OCI-LY7 (cell line): ENCODE results near the gene CNTF. TPM values are rescaled to one million over a fixed set of nuclear protein-coding genes. Genes with fewer than 3 reads are reported as not detected.

Experiments
- BruUV-seq: library from RNA; stranded (reverse); fragments of 400-500 nt; replicated peaks from 2 replicates; lab custom pipeline; 2021; lab: Mats Ljungman, UMichigan
- CTCF ChIA-PET: fragments of 300-600 bp; sonication (Branson Sonifier 250); formaldehyde crosslinking; loops from one replicate; lab custom pipeline; 2022; ENCODE audit warnings: antibody characterized with exemption; ENCODE audit not compliant: unreplicated experiment; lab: Charles Lee
- POLR2A ChIA-PET: fragments of 300-600 bp; sonication (Branson Sonifier 250); formaldehyde crosslinking; loops from one replicate; lab custom pipeline; 2022; ENCODE audit warnings: antibody characterized with exemption; lab: Charles Lee
- DNase-seq: peaks from one replicate; pipeline ENCODE4 v3.0.0-alpha.2; 2015; ENCODE audit warnings: low spot score
- H2AFZ ChIP-seq: fragments of 200-600 bp; sonication (generic), shearing (Covaris generic); 2 replicates; pipeline ENCODE4 v1.6.1; 2014; ENCODE audit warnings: mild to moderate bottlenecking, antibody characterized with exemption, low read length, moderate library complexity
- H3K27ac ChIP-seq: fragments of 200-600 bp; sonication (generic); 2 replicates; pipeline ENCODE4 v1.5.1; 2014; ENCODE audit warnings: mixed run types, low read depth, mild to moderate bottlenecking, moderate library complexity, low read length, inconsistent platforms; ENCODE audit not compliant: poor library complexity, severe bottlenecking
- H3K36me3 ChIP-seq: fragments of 200-600 bp; sonication (generic); 2 replicates; pipeline ENCODE4 v1.6.1; 2014; ENCODE audit warnings: mild to moderate bottlenecking, antibody characterized with exemption, low read length, moderate library complexity, mixed read lengths; ENCODE audit not compliant: insufficient read depth
- H3K4me1 ChIP-seq: fragments of 200-600 bp; sonication (generic); 2 replicates; pipeline ENCODE4 v1.5.1; 2014; ENCODE audit warnings: mild to moderate bottlenecking, low read length; ENCODE audit not compliant: insufficient read depth, poor library complexity, severe bottlenecking
- H3K4me2 ChIP-seq: fragments of 200-600 bp; sonication (generic); 2 replicates; pipeline ENCODE4 v1.6.1; 2014; ENCODE audit warnings: mild to moderate bottlenecking, low read length
- H3K4me3 ChIP-seq: fragments of 200-600 bp; sonication (generic); 2 replicates; pipeline ENCODE4 v1.5.1; 2014; ENCODE audit warnings: mild to moderate bottlenecking, low read depth, low read length; ENCODE audit not compliant: poor library complexity, severe bottlenecking
- H3K79me2 ChIP-seq: fragments of 200-600 bp; sonication (generic); 2 replicates; pipeline ENCODE4 v1.6.1; 2016; ENCODE audit warnings: low read depth, mild to moderate bottlenecking, low read length, moderate library complexity, mixed read lengths; ENCODE audit not compliant: insufficient read depth
- H3K9me2 ChIP-seq: fragments of 200-600 bp; sonication (generic); 2 replicates; pipeline ENCODE4 v1.6.1; 2016; ENCODE audit warnings: mild to moderate bottlenecking, low read length, mixed read lengths; ENCODE audit not compliant: insufficient read depth
- H3K9me3 ChIP-seq: fragments of 200-600 bp; sonication (generic); 2 replicates; pipeline ENCODE4 v1.6.1; 2014; ENCODE audit warnings: mild to moderate bottlenecking, mixed run types, low read length, mixed read lengths
- H4K20me1 ChIP-seq: fragments of 200-600 bp; sonication (generic); 2 replicates; pipeline ENCODE4 v1.6.1; 2014; ENCODE audit warnings: mild to moderate bottlenecking, antibody characterized with exemption, low read length, moderate library complexity, mixed read lengths; ENCODE audit not compliant: insufficient read depth
- CTCF ChIP-seq: fragments of 200-600 bp; sonication (generic); conservative IDR thresholded peaks from 2 replicates; pipeline ENCODE4 v1.5.1; 2014; ENCODE audit warnings: mild to moderate bottlenecking, antibody characterized with exemption, low read length, moderate library complexity, mixed read lengths
- EZH2phosphoT487 ChIP-seq: fragments of 200-600 bp; sonication (generic); IDR thresholded peaks from 2 replicates; pipeline ENCODE4 v1.6.1; 2018; ENCODE audit warnings: low read depth, borderline replicate concordance, mild to moderate bottlenecking, mixed run types, antibody characterized with exemption, low read length, moderate library complexity, mixed read lengths
- intact Hi-C: fragments of 100-400 bp; cut with micrococcal nuclease; formaldehyde crosslinking; loops from one replicate; pipeline ENCODE4 v1.10.0; 2022; ENCODE audit not compliant: unreplicated experiment
- total RNA-seq, 2 experiments: library from RNA; depleted of rRNA in 1 of 2; stranded (reverse); fragments of >200 nt in 1 of 2; shearing (Covaris generic) in 1 of 2; gene quantifications; 2 replicates each; pipeline ENCODE4 v1.2.3, GENCODE V29; 2014 to 2022

Gene CNTF
- total RNA-seq, 2 experiments from 2014 or later, result 3.3 to 3.4 TPM

- peak overlapping the region; percentile 95 for H3K27ac ChIP-seq
- peaks cover 72% of the 10 kb centered on the region for H3K79me2 ChIP-seq
- H3K9me2 ChIP-seq, result no peaks in the 10 kb centered on the region
- no peak overlapping the region for H2AFZ ChIP-seq
- ChIA-PET POLR2A (interaction anchor here (1.7 kb wide), 1 partner anchor 11 kb away, joined by 7 read pairs; no protein-coding TSS in a partner anchor), CTCF (interaction anchor here (0.8 kb wide), 1 partner anchor 67 kb away, joined by 3 read pairs; the partner anchor contains the start of gene OR5B21)
- no peaks in the 10 kb centered on the region for H3K9me3 ChIP-seq
- peak overlapping the region; percentile 79 for H3K4me3 ChIP-seq
- peak overlapping the region; percentile 96 for H3K4me2 ChIP-seq
- TSS peak; percentile 58 for BruUV-seq
- H4K20me1 ChIP-seq, result peaks cover 8% of the 10 kb centered on the region
- H3K36me3 ChIP-seq, result peaks cover 21% of the 10 kb centered on the region
- H3K4me1 ChIP-seq, result peaks cover 31% of the 10 kb centered on the region
- DNase-seq, result no peak
- intact Hi-C loops, result loop anchor here (5.0 kb wide), 5 partner anchors 212 to 1248 kb away; partner anchors contain the start of genes OSBP, SELENOH and ZDHHC5
- TF ChIP-seq CTCF (no peak), EZH2phosphoT487 (no peak)
Measured at GRCh38 chr11:58574881-58575280, 47.6 kb upstream of the CNTF start.

- H3K79me2 ChIP-seq, result peaks cover 74% of the 10 kb centered on the region
- intact Hi-C loops, result loop anchor here (2.0 to 5.0 kb wide), 6 partner anchors 99 to 1248 kb away; partner anchors contain the start of genes OSBP, SELENOH and ZDHHC5
- no peaks in the 10 kb centered on the region for H3K9me2 ChIP-seq
- no TSS peak for BruUV-seq
- POLR2A ChIA-PET, result interaction anchor here (0.5 to 2.8 kb wide), 14 partner anchors 8 to 698 kb away, joined by 3 to 21 read pairs (median 4); no protein-coding TSS in a partner anchor
- no peak within 1 kb of the TSS; the same call in 1 of the 2 replicates for H2AFZ ChIP-seq
- peak within 1 kb of the TSS; percentile 95 for H3K27ac ChIP-seq
- H4K20me1 ChIP-seq, result peaks cover 14% of the 10 kb centered on the region
- peaks cover 22% of the 10 kb centered on the region for H3K36me3 ChIP-seq
- H3K4me2 ChIP-seq, result peak within 1 kb of the TSS; percentile 96
- TF ChIP-seq EZH2phosphoT487 (no peak), CTCF (peak; percentile 58)
- CTCF ChIA-PET, result interaction anchor here (0.8 to 1.6 kb wide), 2 partner anchors 7 to 67 kb away, joined by 3 to 4 read pairs; partner anchors contain the start of gene OR5B21
- H3K4me3 ChIP-seq, result peak within 1 kb of the TSS; percentile 79
- peaks cover 31% of the 10 kb centered on the region for H3K4me1 ChIP-seq
- H3K9me3 ChIP-seq, result no peaks in the 10 kb centered on the region
- peak; percentile 83 for DNase-seq
Measured at GRCh38 chr11:58575377-58576020, 47.0 kb upstream of the CNTF start, which contains the start of gene LPXN. LPXN (minus strand) TSS chr11:58575856; CDS start chr11:58575772, 84 bp downstream.
